NK-92 treated with Interleukin-12 subunit alpha and Interleukin-12 subunit beta, amount 100 ng/mL, for 24 hours (cell line): ENCODE results near the gene TRIM4.
"Not testable (repeated sequence)": the region's sequence is repeated elsewhere in the genome, so short reads cannot be mapped to it uniquely, and the experiment has no call there.

Experiments used
- DNase-seq: peaks from one replicate; lab custom pipeline; 2025; lab: John Stamatoyannopoulos, UW

The TRIM4 gene

GRCh38 chr7:99918959-99919813, at the start of gene TRIM4:
TRIM4 (minus strand) TSS chr7:99919530; CDS start chr7:99919401, 129 bp downstream.
- peak; percentile 95 for DNase-seq

GRCh38 chr7:99958564-99959227, 39.4 kb upstream of the TRIM4 start:
- DNase-seq, result no peak

GRCh38 chr7:99955247-99955646, 35.9 kb upstream of the TRIM4 start:
- DNase-seq, result no peak

GRCh38 chr7:99954643-99955042, 35.3 kb upstream of the TRIM4 start:
- not testable (repeated sequence) for DNase-seq

- no peak for DNase-seq
Measured at GRCh38 chr7:99953649-99954048, 34.3 kb upstream of the TRIM4 start.

- DNase-seq, result not testable (repeated sequence)
Measured at GRCh38 chr7:99952649-99953048, 33.3 kb upstream of the TRIM4 start.

GRCh38 chr7:99950819-99951218, 31.5 kb upstream of the TRIM4 start:
- not testable (repeated sequence) for DNase-seq

- DNase-seq, result no peak
Measured at GRCh38 chr7:99949645-99950228, 30.4 kb upstream of the TRIM4 start.

GRCh38 chr7:99947608-99948007, 28.3 kb upstream of the TRIM4 start:
- DNase-seq, result no peak

- DNase-seq, result no peak
Measured at GRCh38 chr7:99944497-99945070, 25.3 kb upstream of the TRIM4 start.

GRCh38 chr7:99943641-99944496, 24.5 kb upstream of the TRIM4 start:
- DNase-seq, result no peak

- no peak for DNase-seq
Measured at GRCh38 chr7:99938296-99938695, 19.0 kb upstream of the TRIM4 start.

GRCh38 chr7:99935009-99935408, 15.7 kb upstream of the TRIM4 start:
- not testable (repeated sequence) for DNase-seq

GRCh38 chr7:99930376-99930775, 11.0 kb upstream of the TRIM4 start:
- DNase-seq, result no peak

- DNase-seq, result no peak
Measured at GRCh38 chr7:99929730-99930053, 10.4 kb upstream of the TRIM4 start.

- DNase-seq, result no peak
Measured at GRCh38 chr7:99928994-99929729, 9.8 kb upstream of the TRIM4 start, which contains the start of gene GJC3. GJC3 (minus strand) TSS chr7:99929620; CDS start chr7:99929620, 0 bp downstream.

- no peak for DNase-seq
Measured at GRCh38 chr7:99928188-99928587, 8.9 kb upstream of the TRIM4 start.

- no peak for DNase-seq
Measured at GRCh38 chr7:99927536-99927935, 8.2 kb upstream of the TRIM4 start.

GRCh38 chr7:99926321-99926720, 7.0 kb upstream of the TRIM4 start:
- DNase-seq, result no peak

- DNase-seq, result no peak
Measured at GRCh38 chr7:99923200-99923599, 3.9 kb upstream of the TRIM4 start.

GRCh38 chr7:99920149-99920548, 819 bp upstream of the TRIM4 start:
- no peak for DNase-seq
